NCI-H1048 (cell line): ENCODE results near the gene PRSS53.
"Not testable (repeated sequence)": the region's sequence is repeated elsewhere in the genome, so short reads cannot be mapped to it uniquely, and the experiment has no call there.

ENCODE experiments used
- DNase-seq: peaks from one replicate; lab custom pipeline; 2025; lab: John Stamatoyannopoulos, UW

PRSS53 gene

DNA sequence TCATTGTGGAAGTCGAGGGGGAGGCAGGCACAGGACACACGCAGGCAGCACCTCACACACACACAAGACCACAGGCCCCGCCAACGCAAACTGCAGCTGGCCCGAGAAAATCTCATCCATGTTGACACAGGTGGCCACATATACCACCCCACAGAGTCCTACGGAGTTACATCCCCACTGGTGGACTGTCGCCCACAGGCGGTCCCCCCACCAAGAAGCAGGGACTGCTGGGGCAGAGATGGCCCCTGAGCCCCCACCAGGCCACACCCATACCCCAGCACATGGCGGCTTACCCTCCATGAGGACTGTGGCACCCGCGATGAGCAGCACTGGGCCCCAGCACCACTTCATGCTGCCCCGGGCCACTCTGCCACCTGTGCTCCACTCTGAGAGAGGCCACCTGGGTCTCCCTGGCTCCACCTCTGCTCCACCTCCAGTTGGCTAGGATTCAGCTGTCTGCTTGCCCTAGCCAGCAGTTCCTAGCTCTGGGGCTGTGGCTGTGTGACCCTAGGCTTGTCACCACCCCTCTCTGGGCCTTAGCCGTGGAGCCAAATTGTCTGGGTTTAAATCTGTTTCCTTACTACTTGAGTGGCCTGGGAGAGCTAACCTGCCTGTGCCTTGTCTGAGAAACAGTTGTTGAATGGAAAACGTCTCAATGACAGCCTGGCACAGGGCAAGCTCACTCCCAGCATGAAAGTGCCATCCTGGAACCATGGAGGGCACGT, at the start of gene PRSS53:
TSS of gene PRSS53 (minus strand) at position 485 of the 725 bp plus-strand sequence. CDS start at position 351, 134 bp downstream.
- DNase-seq: no peak

DNA sequence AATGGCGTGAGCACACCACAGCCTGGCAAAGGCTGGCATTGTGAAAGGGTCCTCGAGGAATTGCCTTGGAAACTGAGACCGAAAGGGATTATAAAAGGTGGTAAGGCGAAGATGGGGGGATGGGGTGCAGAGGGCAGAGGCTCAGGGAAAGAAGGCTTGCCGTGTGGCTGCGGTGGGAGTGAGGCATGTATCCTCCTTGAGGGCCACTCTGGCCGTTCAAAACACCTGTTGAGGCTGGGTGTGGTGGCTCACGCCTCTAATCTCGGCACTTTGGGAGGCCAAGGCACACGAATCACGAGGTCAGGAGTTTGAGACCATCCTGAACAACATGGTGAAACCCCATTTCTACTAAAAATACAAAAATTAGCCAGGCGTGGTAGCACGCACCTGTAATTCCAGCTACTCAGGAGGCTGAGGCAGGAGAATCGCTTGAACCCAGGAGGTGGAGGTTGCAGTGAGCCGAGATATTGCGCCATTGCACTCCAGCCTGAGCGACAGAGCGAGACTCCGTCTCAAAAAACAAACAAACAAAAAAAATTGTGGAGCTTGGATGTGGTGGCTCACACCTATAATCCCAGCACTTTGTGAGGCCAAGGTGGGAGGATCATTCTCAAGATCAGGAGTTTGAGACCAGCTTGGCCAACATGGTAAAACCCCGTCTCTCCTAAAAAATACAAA, 48.2 kb upstream of the PRSS53 start:
- DNase-seq: not testable (repeated sequence)

DNA sequence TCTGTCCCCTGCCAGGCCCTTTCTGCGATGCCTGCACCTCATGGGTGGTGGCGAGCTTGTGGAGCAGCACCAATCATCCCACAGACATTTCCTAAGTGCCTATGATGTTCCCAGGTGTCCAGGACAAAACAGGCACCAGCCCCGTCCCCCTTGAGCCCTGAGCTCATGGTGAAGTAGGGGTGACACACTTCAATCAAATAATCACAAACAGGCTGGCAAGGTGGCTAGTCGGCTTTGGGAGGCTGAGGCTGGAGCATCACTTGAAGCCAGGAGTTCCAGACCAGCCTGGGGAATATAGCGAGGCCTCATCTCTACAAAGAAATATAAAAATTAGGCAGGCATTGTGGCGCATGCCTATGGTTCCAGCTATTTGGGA, 47.5 kb upstream of the PRSS53 start:
- DNase-seq: no peak

DNA sequence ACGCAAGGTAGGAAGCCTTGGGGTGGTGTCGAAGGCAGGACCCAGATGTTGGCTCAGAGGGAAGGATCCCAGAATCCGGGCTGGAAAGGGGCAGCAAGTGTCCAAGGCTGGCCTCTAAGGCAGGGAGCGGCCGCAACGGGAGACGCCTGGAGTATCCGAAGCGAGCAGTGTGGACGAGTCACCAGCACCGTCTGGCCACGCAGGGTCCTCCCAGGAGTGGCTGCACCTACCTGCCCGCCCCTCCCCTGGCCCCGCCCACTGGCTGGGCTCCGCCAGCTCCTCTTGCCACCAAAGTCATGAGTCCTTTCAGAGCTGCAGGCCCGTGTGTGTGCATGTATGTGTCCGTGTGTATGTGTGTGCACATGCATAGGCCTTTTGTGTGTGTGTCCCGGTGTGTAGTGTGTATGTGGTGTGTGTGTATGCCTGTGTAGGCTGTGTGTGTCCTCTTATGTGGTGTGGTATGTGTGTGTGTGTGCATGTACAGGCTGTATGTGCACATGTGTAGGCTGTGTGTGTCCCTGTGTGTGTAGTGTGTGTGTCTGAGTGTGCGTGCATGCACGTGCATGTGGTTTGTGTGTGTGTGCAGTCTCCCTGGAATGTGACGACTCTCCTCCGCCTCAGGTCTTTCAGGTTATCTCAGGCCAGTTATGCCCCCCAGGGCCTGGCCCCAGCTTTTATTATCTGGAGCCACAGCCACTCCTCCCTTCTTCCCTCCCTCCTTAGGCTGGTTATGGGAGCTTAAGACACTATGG, 47.0 kb upstream of the PRSS53 start, which contains the start of gene PRSS8:
TSS of gene PRSS8 (minus strand) at position 193 of the 752 bp plus-strand sequence. CDS start 229 bp downstream, outside the sequence.
- no peak for DNase-seq

DNA sequence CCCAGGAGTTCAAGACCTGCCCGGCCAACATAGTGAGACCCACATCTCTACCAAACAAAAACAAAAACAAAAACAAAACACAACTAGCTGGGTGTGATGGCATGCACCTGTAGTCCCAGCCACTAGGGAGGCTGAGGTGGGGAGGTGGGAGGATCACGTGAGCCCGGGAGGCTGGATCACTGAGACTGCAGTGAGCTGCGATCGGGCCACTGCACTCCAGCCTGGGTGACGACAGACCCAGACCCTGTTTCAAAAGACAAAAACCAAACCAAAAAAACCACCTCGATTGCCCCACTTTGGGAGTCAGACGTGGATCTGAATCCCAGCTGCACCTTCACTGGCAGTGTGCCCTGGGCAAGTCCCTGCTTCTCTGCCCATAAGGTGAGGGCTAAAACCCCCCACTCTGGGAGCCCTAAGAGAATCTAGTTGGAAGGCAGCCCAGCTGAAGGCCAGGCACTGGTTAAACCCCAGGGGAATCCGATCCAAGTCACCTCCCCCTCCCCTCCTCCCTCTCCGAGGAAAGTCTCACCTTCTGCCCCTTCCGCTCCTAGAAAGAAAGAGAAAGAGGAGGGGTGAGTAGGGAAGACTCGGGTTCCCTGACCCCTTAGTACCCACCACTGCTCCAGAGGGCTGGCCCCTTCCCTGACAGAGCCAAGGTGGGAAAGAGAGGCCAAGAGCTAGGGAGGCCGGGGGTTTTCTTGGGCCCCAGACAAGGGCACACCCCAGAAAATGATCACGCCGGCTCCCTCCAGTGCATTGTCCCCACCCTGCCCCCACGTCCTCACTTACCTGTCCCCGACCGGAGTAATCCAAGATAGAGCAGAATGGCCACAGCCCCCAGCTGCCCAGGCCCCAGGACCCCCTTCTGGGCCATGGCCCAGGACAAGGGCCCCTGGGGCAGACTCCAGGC, 46.1 kb upstream of the PRSS53 start:
- no peak for DNase-seq

DNA sequence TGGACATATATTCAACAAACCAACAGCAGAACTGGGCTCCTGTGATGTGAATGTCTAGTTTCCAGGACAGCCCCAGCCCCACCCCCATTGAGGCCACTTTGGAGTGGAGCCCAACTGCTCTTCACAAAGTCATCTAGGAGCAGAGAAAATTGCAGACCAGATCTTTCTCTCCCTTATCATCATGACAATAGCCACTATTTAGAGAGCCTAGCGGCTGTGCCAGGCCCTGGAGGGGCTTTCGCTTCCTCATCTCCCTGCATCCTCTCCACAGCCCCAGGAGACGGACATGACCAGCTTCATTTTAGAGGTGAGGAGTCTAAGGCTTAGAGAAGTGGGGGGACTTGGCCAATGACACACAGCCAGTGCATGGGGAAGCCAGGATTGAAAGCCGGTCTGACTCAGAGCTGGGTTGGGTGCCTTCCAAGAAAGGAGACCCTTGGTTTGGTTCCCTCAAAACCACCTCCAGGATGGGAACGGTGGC, 45.4 kb upstream of the PRSS53 start:
- DNase-seq: no peak

DNA sequence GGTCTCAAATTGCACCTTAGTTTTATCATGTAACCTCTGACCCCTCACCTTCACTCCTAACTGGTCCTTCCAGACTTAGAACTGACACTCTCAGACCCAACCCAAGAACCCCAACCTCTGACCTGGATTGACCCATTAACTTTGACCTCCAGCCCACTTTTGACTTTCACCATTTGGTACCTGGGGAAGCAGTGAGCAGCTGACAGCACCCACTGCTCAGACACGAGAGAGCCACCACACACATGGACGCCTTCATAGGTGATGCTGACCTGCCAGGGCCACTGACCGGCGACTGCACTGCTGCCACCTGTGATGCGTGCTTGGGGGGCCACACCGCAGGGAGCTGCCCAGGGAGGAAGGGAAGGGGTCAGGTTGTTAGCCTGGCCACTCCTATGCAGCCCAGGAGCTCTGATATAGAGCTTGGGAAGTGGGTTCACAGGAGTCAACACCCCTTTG, 44.3 kb upstream of the PRSS53 start:
- DNase-seq: no peak

DNA sequence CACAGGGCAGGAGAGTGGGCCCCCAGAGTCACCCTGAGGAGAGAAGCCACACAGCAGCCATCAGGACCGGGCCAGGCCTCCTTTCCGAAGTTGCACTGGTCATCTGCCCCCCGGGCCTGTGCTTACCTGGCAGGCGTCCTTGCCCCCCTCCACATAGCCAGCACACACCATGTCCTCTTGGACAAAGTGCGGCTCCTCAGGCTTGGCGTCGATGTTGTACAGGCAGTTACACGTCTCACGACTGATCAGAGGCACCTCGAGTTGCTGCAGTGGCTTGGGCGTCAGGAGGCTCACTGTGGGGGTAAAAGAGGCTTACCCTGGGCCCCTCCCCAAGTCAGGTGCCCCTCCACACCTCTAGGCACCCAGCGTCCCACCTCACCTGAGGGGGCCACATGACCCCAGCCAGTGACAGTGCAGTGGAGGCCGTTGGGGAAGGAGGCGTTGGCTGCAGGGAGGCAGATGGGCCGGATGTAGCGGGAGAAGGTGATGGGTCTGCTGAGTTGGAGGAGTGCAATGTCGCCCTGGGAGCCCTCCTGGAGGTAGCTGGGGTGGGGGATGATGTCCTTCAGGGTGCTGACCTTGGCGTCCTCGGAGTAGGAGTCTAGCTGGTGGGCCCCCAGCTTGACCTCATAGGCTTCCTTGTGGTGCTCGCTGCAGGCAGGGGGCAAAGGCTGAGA, 43.7 kb upstream of the PRSS53 start:
- DNase-seq: no peak

DNA sequence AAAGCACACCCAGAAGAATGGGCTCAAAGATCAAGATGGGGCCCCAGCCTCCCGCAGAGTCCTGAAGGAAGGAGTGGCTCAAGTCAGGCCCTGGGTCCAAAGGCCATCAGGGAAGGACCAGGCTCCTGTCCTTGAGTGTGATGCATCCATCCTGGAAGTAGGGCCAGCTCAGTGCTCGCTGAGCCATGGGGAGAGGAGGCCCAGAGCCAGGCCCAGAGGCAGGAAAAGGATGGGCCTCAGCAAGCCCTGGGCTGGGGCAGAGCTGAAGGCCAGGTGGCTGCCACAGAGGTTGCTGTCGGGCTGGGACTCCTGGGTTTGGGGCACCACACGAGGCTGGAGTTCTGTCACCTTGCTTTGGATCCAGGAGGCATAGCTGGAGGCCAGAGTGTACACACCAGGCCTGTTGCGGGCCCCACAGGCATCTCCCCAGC, 43.1 kb upstream of the PRSS53 start:
- DNase-seq: no peak

DNA sequence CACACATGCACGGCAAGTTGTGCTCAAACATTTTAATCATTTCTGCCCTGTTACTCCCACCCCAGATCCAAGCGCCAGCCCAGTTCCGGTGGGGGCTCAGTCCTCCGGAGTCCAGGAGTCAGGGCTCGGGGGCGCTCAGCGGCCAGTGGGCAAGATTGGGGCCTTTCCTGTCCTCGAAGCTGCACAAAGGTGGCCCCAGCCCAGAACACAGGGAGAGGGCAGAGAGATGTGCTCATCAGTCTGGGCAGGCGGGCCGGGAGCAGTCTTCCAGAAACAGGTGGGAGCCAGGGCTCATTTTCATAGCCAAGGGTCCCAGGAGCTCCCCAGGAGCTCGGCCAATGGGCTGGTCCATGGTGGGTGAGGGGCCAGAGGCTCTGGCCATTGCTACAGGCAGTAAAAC, 42.7 kb upstream of the PRSS53 start:
- no peak for DNase-seq

DNA sequence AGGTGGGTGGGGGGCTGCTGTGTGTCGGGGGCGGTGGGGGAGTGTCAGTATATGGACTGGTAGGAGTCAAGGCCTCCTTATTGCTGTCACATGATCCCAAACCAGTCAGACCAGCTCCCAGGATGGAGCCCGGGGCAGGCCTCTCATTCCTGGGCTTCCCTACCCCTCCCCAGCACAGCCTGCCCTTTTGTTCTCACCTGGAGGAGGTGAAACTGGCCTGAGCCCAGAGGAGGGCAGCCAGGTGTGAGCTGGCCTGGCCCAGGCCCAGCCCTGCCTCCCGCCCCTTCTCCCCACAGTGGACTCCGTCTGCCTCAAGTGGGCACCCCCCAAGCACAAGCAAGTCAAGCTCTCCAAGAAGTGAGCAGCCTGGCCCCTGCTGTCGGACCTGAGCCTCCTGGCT, 42.2 kb upstream of the PRSS53 start:
- no peak for DNase-seq

DNA sequence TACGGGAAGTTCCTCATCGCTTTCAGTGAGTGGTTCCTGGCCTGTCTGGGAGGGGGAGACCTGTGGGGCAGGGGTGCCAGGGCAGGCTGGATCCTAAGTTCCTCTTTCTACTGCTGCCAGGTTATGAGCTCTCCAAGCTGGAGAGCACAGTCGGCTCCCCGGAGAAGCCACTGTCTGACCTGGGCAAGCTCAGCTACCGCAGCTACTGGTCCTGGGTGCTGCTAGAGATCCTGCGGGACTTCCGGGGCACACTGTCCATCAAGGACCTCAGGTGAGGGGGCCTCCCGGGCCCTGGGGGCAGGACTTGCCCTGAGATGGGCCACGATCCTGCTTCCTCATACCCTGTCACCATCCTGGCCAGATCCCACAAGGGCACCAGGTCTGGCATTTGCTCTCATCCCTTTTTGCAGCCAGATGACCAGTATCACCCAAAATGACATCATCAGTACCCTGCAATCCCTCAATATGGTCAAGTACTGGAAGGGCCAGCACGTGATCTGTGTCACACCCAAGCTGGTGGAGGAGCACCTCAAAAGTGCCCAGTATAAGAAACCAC, 41.7 kb upstream of the PRSS53 start:
- DNase-seq: no peak

DNA sequence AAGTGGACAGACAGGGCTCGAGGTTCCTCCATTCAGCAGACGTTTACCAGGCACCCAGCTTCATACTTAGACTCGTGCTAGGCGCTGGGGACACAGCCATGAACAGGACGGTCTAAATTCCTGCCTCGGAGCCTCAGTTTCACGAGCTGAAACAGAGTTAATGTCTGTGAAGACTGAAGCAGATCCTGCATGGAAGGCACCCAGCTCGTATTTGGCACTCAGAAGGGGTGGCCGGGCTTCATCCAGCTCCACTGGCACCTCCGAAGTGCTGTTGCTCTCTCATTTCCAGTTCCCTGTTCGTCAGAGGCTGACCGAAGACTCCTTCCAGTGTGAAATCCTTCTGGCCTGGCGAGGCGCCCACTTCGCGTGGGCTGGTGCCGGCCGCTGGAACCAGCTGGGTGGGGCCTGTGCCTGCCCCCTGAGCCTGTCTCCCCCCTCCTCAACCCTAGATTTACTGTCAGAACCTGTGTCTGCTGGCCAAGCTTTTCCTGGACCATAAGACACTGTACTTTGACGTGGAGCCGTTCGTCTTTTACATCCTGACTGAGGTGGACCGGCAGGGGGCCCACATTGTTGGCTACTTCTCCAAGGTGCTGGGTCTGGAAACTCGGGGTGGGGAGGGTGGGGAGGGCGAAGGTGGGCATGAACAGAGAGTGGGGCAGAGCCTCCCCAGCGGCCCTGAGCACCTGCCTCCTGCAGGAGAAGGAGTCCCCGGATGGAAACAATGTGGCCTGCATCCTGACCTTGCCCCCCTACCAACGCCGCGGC, 41.0 kb upstream of the PRSS53 start:
- DNase-seq: no peak

DNA sequence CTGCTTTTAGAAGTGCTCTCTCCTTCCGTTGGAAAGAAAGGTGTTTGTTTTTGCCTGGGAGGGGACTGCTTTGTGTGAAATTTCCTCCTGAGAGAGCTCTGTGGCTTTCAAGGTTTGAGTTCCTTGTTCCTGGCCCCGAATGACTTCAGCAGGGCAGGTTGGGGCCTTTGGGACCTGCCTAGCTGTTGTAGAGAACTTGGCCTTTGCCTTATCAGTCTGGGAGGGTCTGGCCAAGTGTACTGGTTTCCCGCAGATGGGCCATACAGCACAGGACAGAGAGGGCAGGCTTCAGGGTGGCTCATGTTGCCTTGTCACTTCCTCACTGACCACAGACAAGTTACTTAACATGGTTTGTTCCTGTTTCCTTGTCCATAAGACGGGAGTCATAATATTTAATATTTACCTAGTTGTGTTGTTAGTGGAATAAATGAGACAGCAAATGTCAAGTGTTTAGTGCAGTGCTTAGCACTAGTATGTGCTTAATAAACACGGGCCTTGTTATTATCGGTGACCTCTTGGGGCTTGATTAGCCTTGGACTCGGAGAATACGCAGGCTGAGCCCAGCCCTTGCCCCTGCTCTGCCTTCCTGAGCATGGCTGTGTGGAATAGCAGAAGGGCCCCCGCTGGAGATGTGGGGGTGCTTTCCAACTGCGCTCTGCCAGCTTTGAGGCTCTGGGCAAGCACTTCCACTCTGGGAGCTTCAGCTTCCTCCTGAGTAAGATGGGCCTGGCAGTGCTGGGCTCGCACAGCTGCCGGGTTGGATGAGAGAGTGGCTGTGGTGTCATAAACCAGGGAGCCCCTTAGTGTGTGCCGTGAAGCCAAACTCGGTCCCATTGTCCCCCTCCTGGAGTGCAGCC, 40.2 kb upstream of the PRSS53 start:
- DNase-seq: no peak

DNA sequence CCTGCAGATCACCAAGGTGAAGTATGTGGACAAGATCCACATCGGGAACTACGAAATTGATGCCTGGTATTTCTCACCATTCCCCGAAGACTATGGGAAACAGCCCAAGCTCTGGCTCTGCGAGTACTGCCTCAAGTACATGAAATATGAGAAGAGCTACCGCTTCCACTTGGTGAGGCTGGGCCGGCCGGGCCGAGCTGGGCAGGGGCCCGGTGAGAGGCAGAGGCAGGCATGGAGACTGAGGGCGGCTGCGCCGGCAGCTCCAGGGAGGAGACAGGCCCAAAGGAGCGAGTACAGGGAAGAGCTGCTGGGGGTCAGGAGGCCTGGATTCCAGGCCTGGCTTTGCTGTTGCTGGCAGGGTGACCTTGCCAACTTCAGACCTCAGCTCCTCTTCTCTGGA, 38.4 kb upstream of the PRSS53 start:
- no peak for DNase-seq

DNA sequence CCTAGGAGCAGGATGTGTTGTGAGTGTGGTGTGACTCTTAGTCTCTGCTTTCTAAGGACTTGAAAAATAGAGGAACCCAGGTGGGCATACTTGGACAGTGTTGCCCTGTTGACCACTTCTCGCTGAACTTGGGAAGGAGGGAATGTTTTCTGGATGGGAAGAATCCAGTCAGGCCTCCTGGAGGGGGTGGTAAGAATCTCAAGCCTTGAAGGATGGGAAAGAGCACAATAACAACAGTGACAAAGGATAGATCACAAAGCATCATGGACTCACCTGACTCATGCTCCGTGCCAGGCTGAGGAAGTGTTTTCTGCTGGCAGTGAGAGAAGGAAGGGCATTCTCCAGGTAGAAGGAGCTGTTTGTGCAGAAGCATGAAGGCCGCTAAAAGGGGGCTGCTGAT, 37.1 kb upstream of the PRSS53 start:
- no peak for DNase-seq

DNA sequence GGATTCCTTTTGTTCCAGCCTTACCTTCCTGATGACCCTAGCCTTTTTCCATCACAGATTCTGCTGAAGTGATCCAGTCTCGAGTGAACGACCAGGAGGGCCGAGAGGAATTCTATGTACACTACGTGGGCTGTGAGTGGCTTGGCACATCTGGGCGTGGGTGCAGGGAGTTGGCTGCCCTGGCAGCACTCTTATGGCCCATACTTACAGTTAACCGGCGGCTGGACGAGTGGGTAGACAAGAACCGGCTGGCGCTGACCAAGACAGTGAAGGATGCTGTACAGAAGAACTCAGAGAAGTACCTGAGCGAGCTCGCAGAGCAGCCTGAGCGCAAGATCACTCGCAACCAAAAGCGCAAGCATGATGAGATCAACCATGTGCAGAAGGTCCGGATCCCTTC, 31.4 kb upstream of the PRSS53 start:
- no peak for DNase-seq

DNA sequence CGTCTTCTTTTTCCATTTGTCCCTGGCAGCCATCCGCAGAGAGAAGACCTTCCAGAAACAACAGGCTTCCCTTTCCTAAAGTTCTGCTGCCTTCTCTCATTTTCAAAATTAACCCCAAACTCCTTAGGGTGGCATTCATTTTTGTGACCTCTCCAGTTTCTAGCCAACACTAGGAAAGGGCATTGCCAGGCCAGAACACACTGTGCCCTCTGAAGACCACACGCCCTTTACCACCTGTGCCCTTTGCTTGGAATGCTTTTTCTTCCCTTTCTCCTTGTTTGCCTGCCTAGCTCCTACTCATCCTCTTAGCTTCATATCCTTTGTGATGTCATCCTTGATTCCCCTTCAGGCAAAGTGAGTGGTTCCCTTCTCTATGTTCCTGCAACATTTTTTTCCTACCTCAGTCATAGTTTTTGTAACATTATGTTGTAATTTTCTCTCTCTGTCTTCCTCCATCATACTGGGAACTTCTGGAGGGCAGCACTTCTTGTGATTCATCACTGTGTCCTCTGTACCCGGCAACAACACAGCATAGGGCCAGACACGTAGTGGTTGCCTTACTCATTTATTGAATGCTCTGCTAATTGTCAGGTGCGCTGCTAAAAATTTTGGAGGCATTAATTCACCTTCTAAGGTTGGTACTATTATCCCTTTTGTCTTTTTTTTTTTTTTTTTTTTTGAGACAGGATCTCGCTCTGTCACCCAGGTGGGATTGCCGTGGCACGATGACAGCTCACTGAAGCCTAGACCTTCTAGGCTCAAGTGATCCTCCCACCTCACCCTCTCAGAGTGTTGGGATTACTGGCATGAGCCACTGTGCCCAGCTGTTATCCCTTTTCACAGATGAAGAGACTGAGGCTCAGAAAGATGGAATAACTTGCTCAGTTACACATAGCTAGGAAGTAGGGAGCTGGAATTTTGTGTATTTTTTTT, 29.7 kb upstream of the PRSS53 start:
- no peak for DNase-seq
